Mammary epithelial cell (primary cell): ENCODE data around the gene ENC1.

Source experiments
- CTCF ChIP-seq, 2 donors: IDR thresholded peaks in 1 of 2; conservative IDR thresholded peaks in 1 of 2; 2 replicates each; pipeline ENCODE4 v1.5.1; 2011 to 2012; ENCODE audit warnings: inconsistent platforms in 2 of 2, low read length in 2 of 2, mild to moderate bottlenecking in 2 of 2, control low read depth in 1 of 2, low read depth in 1 of 2; ENCODE audit not compliant: insufficient read depth in 1 of 2; ENCODE audit errors: extremely low read depth in 1 of 2
- EZH2 ChIP-seq: IDR thresholded peaks from 2 replicates; pipeline ENCODE4 v1.6.1; 2012; ENCODE audit warnings: low read length, inconsistent platforms, borderline replicate concordance

- TF ChIP-seq CTCF (conservative IDR thresholded peaks at IDR 0.05 in 1 of 2, IDR thresholded peaks at IDR 0.05 in 1 of 2; ENCODE audit: extremely low read depth in 1 of 2, insufficient read depth in 1 of 2, low read depth in 1 of 2, low read length in 2 of 2) (no peak), EZH2 (no peak)
Observed at GRCh38 chr5:74587300-74587699, 53.2 kb downstream of the ENC1 start.
